ENCODE measurements around the gene NRXN3. TPM values are rescaled to one million over a fixed set of nuclear protein-coding genes. Genes with fewer than 3 reads are reported as not detected.

NRXN3 gene
- total RNA-seq, 1 donor from 2014 or later: 11.4 TPM

DNA sequence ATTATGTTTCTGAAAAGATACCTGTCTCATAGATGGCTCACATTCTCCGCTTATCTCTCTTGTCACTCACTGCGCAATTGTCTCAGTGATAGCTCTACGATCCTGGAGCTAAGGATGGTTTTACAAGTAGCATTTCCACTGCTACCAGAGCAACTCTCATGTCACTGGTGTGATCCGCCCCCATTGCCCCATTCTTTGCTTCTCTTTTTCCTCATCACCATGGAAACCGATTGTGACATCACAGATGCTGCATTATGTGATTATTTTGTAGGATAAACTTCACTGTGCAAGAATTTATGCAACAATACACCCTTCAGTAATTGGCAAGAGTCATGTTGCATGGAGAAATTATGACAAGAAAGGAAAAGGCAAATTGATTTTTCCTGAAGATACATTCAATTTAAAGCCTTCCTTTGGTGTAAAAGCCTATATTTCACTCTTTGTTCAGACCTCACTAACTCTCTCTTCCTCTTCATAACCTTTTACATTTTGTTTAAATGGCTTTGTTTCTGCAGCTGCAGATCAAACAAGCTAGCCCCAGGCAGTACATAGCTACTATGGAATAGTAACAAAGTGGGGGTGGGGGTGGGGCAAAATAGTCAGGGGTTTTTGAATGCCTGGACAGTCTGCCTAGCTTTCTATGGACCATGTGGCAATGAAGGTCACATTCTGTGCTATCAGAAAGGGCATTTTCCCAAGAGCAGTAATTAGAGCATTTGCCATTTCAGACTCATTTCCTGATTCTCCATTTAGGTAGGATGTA is 539.8 kb downstream of the NRXN3 start:
- no peaks in the 10 kb centered on the region for H3K36me3 Mint-ChIP-seq
- no peak overlapping the region for H3K27ac Mint-ChIP-seq
- H3K4me3 Mint-ChIP-seq: no peak overlapping the region
- TF ChIP-seq, protein P1, sequence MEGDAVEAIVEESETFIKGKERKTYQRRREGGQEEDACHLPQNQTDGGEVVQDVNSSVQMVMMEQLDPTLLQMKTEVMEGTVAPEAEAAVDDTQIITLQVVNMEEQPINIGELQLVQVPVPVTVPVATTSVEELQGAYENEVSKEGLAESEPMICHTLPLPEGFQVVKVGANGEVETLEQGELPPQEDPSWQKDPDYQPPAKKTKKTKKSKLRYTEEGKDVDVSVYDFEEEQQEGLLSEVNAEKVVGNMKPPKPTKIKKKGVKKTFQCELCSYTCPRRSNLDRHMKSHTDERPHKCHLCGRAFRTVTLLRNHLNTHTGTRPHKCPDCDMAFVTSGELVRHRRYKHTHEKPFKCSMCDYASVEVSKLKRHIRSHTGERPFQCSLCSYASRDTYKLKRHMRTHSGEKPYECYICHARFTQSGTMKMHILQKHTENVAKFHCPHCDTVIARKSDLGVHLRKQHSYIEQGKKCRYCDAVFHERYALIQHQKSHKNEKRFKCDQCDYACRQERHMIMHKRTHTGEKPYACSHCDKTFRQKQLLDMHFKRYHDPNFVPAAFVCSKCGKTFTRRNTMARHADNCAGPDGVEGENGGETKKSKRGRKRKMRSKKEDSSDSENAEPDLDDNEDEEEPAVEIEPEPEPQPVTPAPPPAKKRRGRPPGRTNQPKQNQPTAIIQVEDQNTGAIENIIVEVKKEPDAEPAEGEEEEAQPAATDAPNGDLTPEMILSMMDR (IDR thresholded peaks at IDR 0.05; ENCODE audit: unreplicated experiment): no peak
- peaks cover 2% of the 10 kb centered on the region for H3K27me3 Mint-ChIP-seq (ENCODE audit: low read depth)
- no peak for DNase-seq (ENCODE audit: low spot score in 2 of 2, unreplicated experiment in 2 of 2)
- H3K4me1 Mint-ChIP-seq: peaks cover 1% of the 10 kb centered on the region
- no peaks in the 10 kb centered on the region for H3K9me3 Mint-ChIP-seq

DNA sequence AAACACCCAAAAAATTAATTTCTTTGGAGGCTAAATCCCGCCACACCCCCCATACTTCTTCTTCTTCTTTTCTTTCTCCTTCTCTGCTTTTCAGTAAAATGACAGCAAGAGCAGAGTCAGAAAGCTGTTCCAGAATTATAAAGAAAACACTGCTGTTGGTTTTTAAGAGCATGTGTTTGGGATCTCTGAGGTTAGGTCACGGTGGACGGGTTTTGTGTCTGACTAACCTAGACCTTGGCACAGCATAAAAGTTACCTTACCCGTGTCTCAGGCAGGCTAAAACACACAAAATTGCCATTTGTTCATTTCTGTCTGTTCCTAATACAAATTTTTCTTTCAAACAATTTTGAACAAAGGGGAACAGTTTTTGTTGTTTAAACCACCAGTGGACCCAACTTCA is 540.8 kb downstream of the NRXN3 start:
- TF ChIP-seq, protein P1 (IDR thresholded peaks at IDR 0.05; ENCODE audit: unreplicated experiment): no peak
- DNase-seq (ENCODE audit: low spot score in 2 of 2, unreplicated experiment in 2 of 2): no peak
- Mint-ChIP-seq H3K4me1 (peaks cover 1% of the 10 kb centered on the region), H3K27ac (no peak overlapping the region), H3K9me3 (no peaks in the 10 kb centered on the region), H3K36me3 (no peaks in the 10 kb centered on the region), H3K27me3 (ENCODE audit: low read depth) (peaks cover 2% of the 10 kb centered on the region), H3K4me3 (no peak overlapping the region)

DNA sequence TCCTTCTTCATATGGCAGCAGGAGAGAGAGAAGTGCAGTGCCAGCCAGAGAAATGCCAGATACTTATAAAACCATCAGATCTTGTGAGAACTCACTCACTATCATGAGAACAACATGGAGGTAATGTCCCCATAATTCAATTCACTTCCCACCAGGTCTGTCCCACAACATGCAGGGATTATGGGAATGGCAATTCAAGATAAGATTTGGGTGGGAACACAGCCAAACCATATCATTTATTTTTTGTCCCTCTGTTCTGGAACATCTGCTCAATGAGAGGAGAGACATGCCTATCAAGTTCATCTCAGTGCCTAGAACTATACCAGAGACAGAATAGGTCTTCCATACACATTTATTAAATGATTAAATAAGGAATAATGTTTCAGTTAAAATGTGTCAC is 543.5 kb downstream of the NRXN3 start:
- Mint-ChIP-seq H3K27me3 (ENCODE audit: low read depth) (no peaks in the 10 kb centered on the region), H3K4me1 (peaks cover 1% of the 10 kb centered on the region), H3K27ac (no peak overlapping the region), H3K9me3 (no peaks in the 10 kb centered on the region), H3K36me3 (no peaks in the 10 kb centered on the region), H3K4me3 (no peak overlapping the region)
- TF ChIP-seq, protein P1 (IDR thresholded peaks at IDR 0.05; ENCODE audit: unreplicated experiment): no peak
- no peak for DNase-seq (ENCODE audit: low spot score in 2 of 2, unreplicated experiment in 2 of 2)

DNA sequence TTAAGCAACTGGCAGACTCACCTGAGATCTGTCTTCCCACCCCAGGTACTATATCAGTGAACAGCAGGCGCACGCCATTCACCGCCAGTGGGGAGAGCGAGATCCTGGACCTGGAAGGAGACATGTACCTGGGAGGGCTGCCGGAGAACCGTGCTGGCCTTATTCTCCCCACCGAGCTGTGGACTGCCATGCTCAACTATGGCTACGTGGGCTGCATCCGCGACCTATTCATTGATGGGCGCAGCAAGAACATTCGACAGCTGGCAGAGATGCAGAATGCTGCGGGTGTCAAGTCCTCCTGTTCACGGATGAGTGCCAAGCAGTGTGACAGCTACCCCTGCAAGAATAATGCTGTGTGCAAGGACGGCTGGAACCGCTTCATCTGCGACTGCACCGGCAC is 544.5 kb downstream of the NRXN3 start:
- Mint-ChIP-seq H3K27ac (no peak overlapping the region), H3K4me3 (no peak overlapping the region), H3K9me3 (no peaks in the 10 kb centered on the region), H3K36me3 (no peaks in the 10 kb centered on the region), H3K27me3 (ENCODE audit: low read depth) (no peaks in the 10 kb centered on the region), H3K4me1 (peaks cover 1% of the 10 kb centered on the region)
- no peak for DNase-seq (ENCODE audit: low spot score in 2 of 2, unreplicated experiment in 2 of 2)
- TF ChIP-seq, protein P1 (IDR thresholded peaks at IDR 0.05; ENCODE audit: unreplicated experiment): no peak

DNA sequence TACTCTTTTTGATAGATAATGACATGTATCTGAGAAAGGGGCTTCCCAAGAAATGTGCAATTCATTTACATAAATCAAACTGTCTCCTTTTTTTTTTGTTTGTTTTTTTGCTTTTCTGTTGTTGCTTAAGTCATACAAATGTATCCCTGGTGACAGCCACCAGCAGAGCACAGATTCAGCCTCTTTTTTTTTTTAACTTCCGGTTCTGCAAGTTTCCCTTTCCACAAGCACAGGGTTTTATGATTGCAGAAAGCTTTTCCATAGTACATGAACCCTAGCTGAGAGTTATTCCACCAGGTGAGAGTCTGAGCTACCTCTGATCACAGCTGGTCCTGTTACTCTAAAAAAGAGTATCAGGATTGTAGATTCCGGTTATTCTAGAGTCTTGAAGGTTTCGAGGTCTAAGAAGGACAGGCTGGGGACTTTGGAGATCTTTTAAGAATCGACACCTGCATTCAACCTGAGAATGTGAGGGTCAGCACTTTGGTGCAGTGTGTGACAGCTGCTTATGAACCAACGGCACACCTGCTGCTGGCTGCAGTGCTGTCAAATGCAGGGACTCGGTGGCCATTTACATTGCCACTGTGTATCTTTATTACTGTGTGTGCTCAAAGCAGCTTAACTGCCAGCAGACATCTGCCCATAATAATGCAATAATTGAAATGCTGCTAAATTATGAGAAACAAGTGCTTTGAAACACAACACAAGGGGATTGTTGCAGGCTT is 551.7 kb downstream of the NRXN3 start:
- no peak overlapping the region for H3K27ac Mint-ChIP-seq
- H3K4me1 Mint-ChIP-seq: no peaks in the 10 kb centered on the region
- H3K4me3 Mint-ChIP-seq: no peak overlapping the region

More for the DNA sequence above, 551.7 kb downstream of the NRXN3 start:
- TF ChIP-seq, protein P1 (IDR thresholded peaks at IDR 0.05; ENCODE audit: unreplicated experiment): no peak
- Mint-ChIP-seq H3K27me3 (ENCODE audit: low read depth) (peaks cover 17% of the 10 kb centered on the region), H3K36me3 (no peaks in the 10 kb centered on the region), H3K9me3 (no peaks in the 10 kb centered on the region)
- no peak for DNase-seq (ENCODE audit: low spot score in 2 of 2, unreplicated experiment in 2 of 2)

All from mesothelial cell of epicardium (in vitro differentiated cells).